Breast epithelium (tissue), 3 donors: ENCODE data around the gene MACROD2.

ENCODE experiments used
- POLR2AphosphoS5 ChIP-seq, 3 donors: sonication (generic); formaldehyde crosslinking; IDR thresholded peaks; one replicate each; pipeline ENCODE4 v1.6.1; 2017; ENCODE audit warnings: antibody characterized with exemption in 3 of 3
- TF ChIP-seq, protein P1 (sequence below), 3 donors: fragments of 450-650 bp; IDR thresholded peaks; one replicate each; pipeline ENCODE4 v1.5.1; 2016 to 2017; ENCODE audit warnings: antibody characterized with exemption in 3 of 3, mild to moderate bottlenecking in 3 of 3, moderate library complexity in 3 of 3

DNA sequence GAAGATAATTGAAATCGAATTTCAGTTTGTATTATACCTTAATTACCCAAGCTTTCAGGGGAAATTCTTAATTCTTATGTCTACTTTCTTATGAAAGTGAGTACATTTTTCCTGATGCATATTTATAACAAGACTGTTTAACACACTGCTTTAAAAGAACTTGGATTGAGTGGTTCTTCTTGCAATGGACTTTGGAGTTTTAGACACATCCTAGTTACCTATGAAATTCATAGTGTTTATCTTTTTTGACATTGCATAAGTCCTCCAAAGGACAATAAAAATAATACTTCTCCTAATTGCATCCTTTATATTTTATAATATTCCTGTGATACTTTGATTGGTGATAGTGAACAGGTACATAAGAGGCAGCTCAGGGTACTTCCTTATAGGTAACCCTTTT is 737.7 kb downstream of the MACROD2 start:
- TF ChIP-seq, protein P1, sequence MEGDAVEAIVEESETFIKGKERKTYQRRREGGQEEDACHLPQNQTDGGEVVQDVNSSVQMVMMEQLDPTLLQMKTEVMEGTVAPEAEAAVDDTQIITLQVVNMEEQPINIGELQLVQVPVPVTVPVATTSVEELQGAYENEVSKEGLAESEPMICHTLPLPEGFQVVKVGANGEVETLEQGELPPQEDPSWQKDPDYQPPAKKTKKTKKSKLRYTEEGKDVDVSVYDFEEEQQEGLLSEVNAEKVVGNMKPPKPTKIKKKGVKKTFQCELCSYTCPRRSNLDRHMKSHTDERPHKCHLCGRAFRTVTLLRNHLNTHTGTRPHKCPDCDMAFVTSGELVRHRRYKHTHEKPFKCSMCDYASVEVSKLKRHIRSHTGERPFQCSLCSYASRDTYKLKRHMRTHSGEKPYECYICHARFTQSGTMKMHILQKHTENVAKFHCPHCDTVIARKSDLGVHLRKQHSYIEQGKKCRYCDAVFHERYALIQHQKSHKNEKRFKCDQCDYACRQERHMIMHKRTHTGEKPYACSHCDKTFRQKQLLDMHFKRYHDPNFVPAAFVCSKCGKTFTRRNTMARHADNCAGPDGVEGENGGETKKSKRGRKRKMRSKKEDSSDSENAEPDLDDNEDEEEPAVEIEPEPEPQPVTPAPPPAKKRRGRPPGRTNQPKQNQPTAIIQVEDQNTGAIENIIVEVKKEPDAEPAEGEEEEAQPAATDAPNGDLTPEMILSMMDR (IDR thresholded peaks at IDR 0.05) = no peak
- TF ChIP-seq POLR2AphosphoS5 (IDR thresholded peaks at IDR 0.05) = no peak
